K562 (cell line): Measurements from ENCODE around the gene PTTG2. TPM values are rescaled to one million over a fixed set of nuclear protein-coding genes. Genes with fewer than 3 reads are reported as not detected.

Experiments
- ATAC-seq: fragments of 200-7000 bp; cut with Tn5 transposase; 3 replicates; pipeline ENCODE4 v1.9.1; 2020; ENCODE audit warnings: moderate library complexity
- BruUV-seq: library from RNA; stranded (reverse); fragments of 400-500 nt; replicated peaks from 2 replicates; lab custom pipeline; 2021; lab: Mats Ljungman, UMichigan
- CTCF ChIA-PET: fragments of 300-600 bp; formaldehyde crosslinking; extraction: SDS; loops from one replicate; lab custom pipeline; 2021; ENCODE audit warnings: low intra/inter-chr PET ratio; lab: Yijun Ruan, JAX
- POLR2A ChIA-PET: fragments of 300-600, 350-650 bp; sonication (Branson Sonifier 250); formaldehyde crosslinking; extraction: SDS; loops from one replicate; lab custom pipeline; 2021; ENCODE audit warnings: antibody characterized with exemption, inconsistent platforms; lab: Yijun Ruan, JAX
- DNase-seq, 4 experiments: peaks; one replicate each; pipeline versions ENCODE4 v3.0.0 to v3.0.0-alpha.2; 2011 to 2018; ENCODE audit warnings: low spot score in 3 of 4, mixed read lengths in 3 of 4; ENCODE audit errors: extremely low read depth in 1 of 4
- FAIRE-seq: peaks from 2 replicates; lab custom pipeline; 2011; peaks lifted over from hg19 to GRCh38; lab: Jason Lieb, UNC
- H2AFZ ChIP-seq: 2 replicates; pipeline ENCODE4 v1.6.0; 2011; ENCODE audit warnings: low read depth, low read length, control low read depth, inconsistent platforms
- H3K27ac ChIP-seq: fragments of 200-600 bp; 3 replicates; pipeline ENCODE4 v1.8.0; 2011; ENCODE audit warnings: low read depth, mild to moderate bottlenecking, control low read depth, inconsistent platforms, low read length, moderate library complexity, mixed read lengths; ENCODE audit errors: extremely low read depth
- H3K27me3 ChIP-seq, 2 experiments: fragments of 300-600 bp in 1 of 2; 2 replicates in 1 of 2; 3 replicates in 1 of 2; pipeline versions ENCODE4 v1.6.0 to v1.8.0; 2011; ENCODE audit warnings: inconsistent platforms in 2 of 2, low read length in 2 of 2, mild to moderate bottlenecking in 1 of 2, mixed read lengths in 1 of 2, moderate library complexity in 1 of 2; ENCODE audit not compliant: control insufficient read depth in 2 of 2, insufficient read depth in 2 of 2
- H3K36me3 ChIP-seq: fragments of 300-600 bp; 3 replicates; pipeline ENCODE4 v1.8.0; 2011; ENCODE audit warnings: mild to moderate bottlenecking, low read length, inconsistent platforms; ENCODE audit not compliant: control insufficient read depth, insufficient read depth
- H3K4me1 ChIP-seq, 2 experiments: fragments of 200-600 bp in 1 of 2; replicated peaks in 1 of 2; 2 replicates in 1 of 2; 3 replicates in 1 of 2; pipeline versions ENCODE4 v1.5.1 to v1.8.0; 2011; ENCODE audit warnings: inconsistent platforms in 2 of 2, low read length in 2 of 2, mild to moderate bottlenecking in 1 of 2, mixed read lengths in 1 of 2, moderate library complexity in 1 of 2; ENCODE audit not compliant: control insufficient read depth in 2 of 2, insufficient read depth in 2 of 2
- H3K4me2 ChIP-seq: 2 replicates; pipeline ENCODE4 v1.6.1; 2011; ENCODE audit warnings: low read length, control low read depth, inconsistent platforms, mixed read lengths; ENCODE audit not compliant: insufficient read depth
- H3K4me3 ChIP-seq: fragments of 200-600 bp; sonication (generic), shearing (Covaris generic); 2 replicates; pipeline ENCODE4 v1.5.1; 2016; ENCODE audit warnings: control low read depth, inconsistent platforms
- H3K79me2 ChIP-seq: fragments of 200-600 bp; 3 replicates; pipeline ENCODE4 v1.8.0; 2011; ENCODE audit warnings: low read length, inconsistent platforms; ENCODE audit not compliant: control insufficient read depth, insufficient read depth
- H3K9ac ChIP-seq, 2 experiments: 2 replicates each; pipeline versions ENCODE4 v1.6.0 to v1.6.1; 2011; ENCODE audit warnings: low read depth in 2 of 2, low read length in 2 of 2, control low read depth in 1 of 2, inconsistent platforms in 1 of 2, mild to moderate bottlenecking in 1 of 2, mixed read lengths in 1 of 2; ENCODE audit not compliant: insufficient read depth in 1 of 2
- H3K9me1 ChIP-seq: one replicate; pipeline ENCODE4 v1.6.0; 2011; ENCODE audit warnings: inconsistent platforms, mild to moderate bottlenecking, low read length, moderate library complexity; ENCODE audit not compliant: control insufficient read depth, insufficient read depth
- H3K9me3 ChIP-seq: replicated peaks from 2 replicates; pipeline ENCODE4 v1.5.1; 2011; ENCODE audit warnings: low read depth, low read length, inconsistent platforms; ENCODE audit not compliant: control insufficient read depth, insufficient read depth
- H4K20me1 ChIP-seq: replicated peaks from 2 replicates; pipeline ENCODE4 v1.6.1; 2011; ENCODE audit warnings: low read length, inconsistent platforms, mixed read lengths; ENCODE audit not compliant: control insufficient read depth, insufficient read depth
- ETS1 ChIP-seq: conservative IDR thresholded peaks from 2 replicates; pipeline ENCODE4 v1.6.1; 2011; ENCODE audit warnings: low read depth, mild to moderate bottlenecking, low read length; ENCODE audit not compliant: control insufficient read depth
- IFI16 ChIP-seq: fragments of 250-450 bp; sonication (Bioruptor Pico); IDR thresholded peaks from 2 replicates; pipeline ENCODE4 v2.1.2; 2022; ENCODE audit warnings: mild to moderate bottlenecking, inconsistent platforms
- KLF13 ChIP-seq: fragments of 450-650 bp; IDR thresholded peaks from 2 replicates; pipeline ENCODE4 v1.6.1; 2016; ENCODE audit warnings: missing genetic modification characterization, low read depth, mild to moderate bottlenecking, missing compliant biosample characterization, moderate library complexity, borderline replicate concordance
- KLF16 ChIP-seq: IDR thresholded peaks from 2 replicates; pipeline ENCODE4 v1.6.1; 2016; ENCODE audit warnings: antibody characterized with exemption
- NELFE ChIP-seq: IDR thresholded peaks from 2 replicates; pipeline ENCODE4 v1.6.1; 2011; ENCODE audit warnings: mild to moderate bottlenecking; ENCODE audit not compliant: insufficient read depth, insufficient read length
- NFE2 ChIP-seq: IDR thresholded peaks from 2 replicates; pipeline ENCODE4 v1.6.1; 2014; ENCODE audit warnings: antibody characterized with exemption, low read depth
- NFE2L1 ChIP-seq: fragments of 450-650 bp; IDR thresholded peaks from 2 replicates; pipeline ENCODE4 v1.6.1; 2016; ENCODE audit warnings: missing genetic modification characterization, low read depth, mild to moderate bottlenecking, missing compliant biosample characterization, moderate library complexity, borderline replicate concordance
- NONO ChIP-seq, 2 experiments: fragments of 200-400 bp in 1 of 2; fragments of 450-650 bp in 1 of 2; formaldehyde crosslinking in 1 of 2; IDR thresholded peaks; 2 replicates each; pipeline ENCODE4 v1.6.1; 2017; ENCODE audit warnings: low read depth in 2 of 2, mild to moderate bottlenecking in 2 of 2, moderate library complexity in 2 of 2, low read length in 1 of 2
- PRMT5 ChIP-seq: sonication (generic); formaldehyde crosslinking; IDR thresholded peaks from 2 replicates; pipeline ENCODE4 v1.5.0; 2020; ENCODE audit warnings: missing genetic modification reagents
- SMAD1 ChIP-seq: fragments of 150-350 bp; IDR thresholded peaks from 2 replicates; pipeline ENCODE4 v1.6.1; 2014; ENCODE audit warnings: low read length, low read depth; ENCODE audit not compliant: partially characterized antibody
- YY1 ChIP-seq, 3 experiments: IDR thresholded peaks; 2 replicates each; pipeline ENCODE4 v1.6.1; 2011; ENCODE audit warnings: low read length in 2 of 3, mild to moderate bottlenecking in 2 of 3, moderate library complexity in 2 of 3, borderline replicate concordance in 1 of 3, control low read depth in 1 of 3, low read depth in 1 of 3; ENCODE audit not compliant: insufficient read depth in 3 of 3, insufficient replicate concordance in 2 of 3, control insufficient read depth in 1 of 3, insufficient read length in 1 of 3; ENCODE audit errors: extremely low read depth in 1 of 3
- ZNF134 ChIP-seq: fragments of 250-450 bp; sonication (Bioruptor Pico); conservative IDR thresholded peaks from 2 replicates; pipeline ENCODE4 v1.4.0; 2020
- ZNF24 ChIP-seq: fragments of 450-650 bp; IDR thresholded peaks from 2 replicates; pipeline ENCODE4 v1.6.1; 2016
- ZNF764 ChIP-seq: fragments of 250-450 bp; sonication (Bioruptor Pico); IDR thresholded peaks from 2 replicates; pipeline ENCODE4 v1.4.0; 2020; ENCODE audit warnings: low read depth, mild to moderate bottlenecking, moderate library complexity
- WGBS: fragments of 100-300 bp; shearing (Covaris generic); methylation state at CpG from one replicate; pipeline ENCODE4 v1.1.6; 2016; ENCODE audit warnings: low coverage, mixed read lengths; ENCODE audit not compliant: insufficient coverage; ENCODE audit errors: missing lambda C conversion rate; 5-methylcytosine and 5-hydroxymethylcytosine counted together
- in situ Hi-C: fragments of 300-500 bp; cut with MboI; formaldehyde crosslinking; loops from 4 replicates; pipeline ENCODE4 v1.15.0; 2018; ENCODE audit warnings: inconsistent platforms, mixed read lengths
- intact Hi-C: fragments of 100-400 bp; cut with micrococcal nuclease; formaldehyde crosslinking; loops from 2 replicates; pipeline ENCODE4 v1.14.2; 2022
- polyA plus RNA-seq, 8 experiments: library from polyadenylated mRNA; depleted of rRNA in 4 of 8; stranded (reverse) in 5 of 8; unstranded in 3 of 8; fragments of >200 nt; fragmentation: Nextera tagmentation in 2 of 8; fragmentation: Illumina TruSeq in 1 of 8; extraction: Ambion mirVana in 2 of 8; extraction: Trizol in 1 of 8; gene quantifications; 2 replicates each; pipeline versions ENCODE4 v1.2.1 to v1.2.3, GENCODE V29; 2011 to 2014; ENCODE audit warnings: inconsistent platforms in 1 of 8, missing spikeins in 1 of 8
- total RNA-seq, 7 experiments: library from RNA; depleted of rRNA in 6 of 7; stranded (reverse); fragments of >200 nt in 6 of 7; fragmentation: Illumina TruSeq in 2 of 7; extraction: Trizol in 2 of 7; gene quantifications; 2 replicates each; pipeline versions ENCODE4 v1.2.1 to v1.2.3, GENCODE V29; 2011 to 2021; ENCODE audit warnings: low replicate concordance in 1 of 7
- TF ChIP-seq, protein P1 (sequence below): fragments of 450-650 bp; formaldehyde crosslinking; IDR thresholded peaks from 2 replicates; pipeline ENCODE4 v1.4.0; 2020; ENCODE audit warnings: mild to moderate bottlenecking, moderate library complexity
- TF ChIP-seq, protein P2 (sequence below): IDR thresholded peaks from 2 replicates; pipeline ENCODE4 v1.6.1; 2011; ENCODE audit not compliant: insufficient read length; ENCODE audit errors: extremely low read depth

PTTG2 gene
- total and polyA plus RNA-seq, 9 of the 15 experiments (the other 6 are each of a cell fraction or from before 2014, with no cell fraction given) = not detected

- TF ChIP-seq NONO (IDR thresholded peaks at IDR 0.05; ENCODE audit: low read depth in 2 of 2, low read length in 1 of 2) (no peak), NFE2 (no peak)
- TF ChIP-seq, all 486 proteins: peak for 0
Measured at GRCh38 chr4:37964734-37965457, 4.7 kb downstream of the PTTG2 start (continued).

GRCh38 chr4:37966044-37966443 is 5.8 kb downstream of the PTTG2 start:
- BruUV-seq = no TSS peak
- FAIRE-seq (no peak), DNase-seq (no peak), ATAC-seq (no peak)
- CTCF ChIA-PET = no interaction called here
- H3K9ac ChIP-seq = no peak overlapping the region
- H3K4me2 ChIP-seq = no peak overlapping the region
- H3K9me1 ChIP-seq = no peaks in the 10 kb centered on the region
- H3K27me3 ChIP-seq = peaks cover 11 to 21% of the 10 kb centered on the region in 2 experiments; a peak in 4 of 5 replicates
- in situ Hi-C loops (no loop called here), intact Hi-C loops (no loop called here)
- H3K4me3 ChIP-seq = no peak overlapping the region
- H3K4me1 ChIP-seq = no peaks in the 10 kb centered on the region
- WGBS = 0% methylated on average over 3 of the region's 3 CpGs
- no peak overlapping the region for H3K27ac ChIP-seq
- no peaks in the 10 kb centered on the region for H4K20me1 ChIP-seq
- H3K9me3 ChIP-seq = no peaks in the 10 kb centered on the region
- H2AFZ ChIP-seq = no peak overlapping the region
- H3K36me3 ChIP-seq = no peaks in the 10 kb centered on the region
- POLR2A ChIA-PET = interaction anchor here (0.6 kb wide), 1 partner anchor 455 kb away, joined by 3 read pairs; no protein-coding TSS in a partner anchor
- no peaks in the 10 kb centered on the region for H3K79me2 ChIP-seq
- TF ChIP-seq ZNF134 (CRISPR knock-in tag) = no peak
- TF ChIP-seq, protein P1, sequence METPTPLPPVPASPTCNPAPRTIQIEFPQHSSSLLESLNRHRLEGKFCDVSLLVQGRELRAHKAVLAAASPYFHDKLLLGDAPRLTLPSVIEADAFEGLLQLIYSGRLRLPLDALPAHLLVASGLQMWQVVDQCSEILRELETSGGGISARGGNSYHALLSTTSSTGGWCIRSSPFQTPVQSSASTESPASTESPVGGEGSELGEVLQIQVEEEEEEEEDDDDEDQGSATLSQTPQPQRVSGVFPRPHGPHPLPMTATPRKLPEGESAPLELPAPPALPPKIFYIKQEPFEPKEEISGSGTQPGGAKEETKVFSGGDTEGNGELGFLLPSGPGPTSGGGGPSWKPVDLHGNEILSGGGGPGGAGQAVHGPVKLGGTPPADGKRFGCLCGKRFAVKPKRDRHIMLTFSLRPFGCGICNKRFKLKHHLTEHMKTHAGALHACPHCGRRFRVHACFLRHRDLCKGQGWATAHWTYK (CRISPR knock-in tag) = no peak
- TF ChIP-seq, protein P2, sequence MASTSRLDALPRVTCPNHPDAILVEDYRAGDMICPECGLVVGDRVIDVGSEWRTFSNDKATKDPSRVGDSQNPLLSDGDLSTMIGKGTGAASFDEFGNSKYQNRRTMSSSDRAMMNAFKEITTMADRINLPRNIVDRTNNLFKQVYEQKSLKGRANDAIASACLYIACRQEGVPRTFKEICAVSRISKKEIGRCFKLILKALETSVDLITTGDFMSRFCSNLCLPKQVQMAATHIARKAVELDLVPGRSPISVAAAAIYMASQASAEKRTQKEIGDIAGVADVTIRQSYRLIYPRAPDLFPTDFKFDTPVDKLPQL = no peak
- TF ChIP-seq ZNF764 (CRISPR knock-in tag) = no peak
- TF ChIP-seq NELFE = no peak
- no peak for TF ChIP-seq YY1 (IDR thresholded peaks at IDR 0.05; ENCODE audit: borderline replicate concordance in 1 of 3, control insufficient read depth in 1 of 3, extremely low read depth in 1 of 3, insufficient read depth in 3 of 3, insufficient read length in 1 of 3, insufficient replicate concordance in 2 of 3, low read depth in 1 of 3, low read length in 2 of 3)
- no peak for TF ChIP-seq KLF13 (tag)
- TF ChIP-seq ZNF24 = no peak
- TF ChIP-seq IFI16 (CRISPR knock-in tag) = no peak
- TF ChIP-seq KLF16 = no peak
- TF ChIP-seq PRMT5 (CRISPR knock-in tag) = no peak
- TF ChIP-seq NFE2L1 = no peak
- no peak for TF ChIP-seq SMAD1
- no peak for TF ChIP-seq ETS1
